Measurements from ENCODE around the gene CCDC187. TPM values are rescaled to one million over a fixed set of nuclear protein-coding genes. Genes with fewer than 3 reads are reported as not detected.
A peak's percentile ranks its signal among the peaks of the same experiment; 100 is the strongest.
"Not testable (repeated sequence)": the region's sequence is repeated elsewhere in the genome, so short reads cannot be mapped to it uniquely, and the experiment has no call there.

The CCDC187 gene
- total RNA-seq, 1 donor from 2014 or later = 6.6 TPM

- no peaks in the 10 kb centered on the region for H3K36me3 ChIP-seq
- intact Hi-C loops (cut with DNase I) = no loop called here
- DNase-seq (peak; percentile 88), ATAC-seq (peak; percentile 97)
- TF ChIP-seq, protein P1, sequence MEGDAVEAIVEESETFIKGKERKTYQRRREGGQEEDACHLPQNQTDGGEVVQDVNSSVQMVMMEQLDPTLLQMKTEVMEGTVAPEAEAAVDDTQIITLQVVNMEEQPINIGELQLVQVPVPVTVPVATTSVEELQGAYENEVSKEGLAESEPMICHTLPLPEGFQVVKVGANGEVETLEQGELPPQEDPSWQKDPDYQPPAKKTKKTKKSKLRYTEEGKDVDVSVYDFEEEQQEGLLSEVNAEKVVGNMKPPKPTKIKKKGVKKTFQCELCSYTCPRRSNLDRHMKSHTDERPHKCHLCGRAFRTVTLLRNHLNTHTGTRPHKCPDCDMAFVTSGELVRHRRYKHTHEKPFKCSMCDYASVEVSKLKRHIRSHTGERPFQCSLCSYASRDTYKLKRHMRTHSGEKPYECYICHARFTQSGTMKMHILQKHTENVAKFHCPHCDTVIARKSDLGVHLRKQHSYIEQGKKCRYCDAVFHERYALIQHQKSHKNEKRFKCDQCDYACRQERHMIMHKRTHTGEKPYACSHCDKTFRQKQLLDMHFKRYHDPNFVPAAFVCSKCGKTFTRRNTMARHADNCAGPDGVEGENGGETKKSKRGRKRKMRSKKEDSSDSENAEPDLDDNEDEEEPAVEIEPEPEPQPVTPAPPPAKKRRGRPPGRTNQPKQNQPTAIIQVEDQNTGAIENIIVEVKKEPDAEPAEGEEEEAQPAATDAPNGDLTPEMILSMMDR (IDR thresholded peaks at IDR 0.05) = peak; percentile 20
- no peaks in the 10 kb centered on the region for H3K27me3 ChIP-seq (ENCODE audit: low read depth)
- peaks cover 8% of the 10 kb centered on the region for H3K4me1 ChIP-seq
- peak overlapping the region; percentile 71 for H3K27ac ChIP-seq
- peak overlapping the region; percentile 64 for H3K4me3 ChIP-seq
- no peaks in the 10 kb centered on the region for H3K9me3 ChIP-seq
These were observed 36.4 kb downstream of the CCDC187 start for GRCh38 chr9:136267261-136268111.

GRCh38 chr9:136266641-136267040 lies 37.3 kb downstream of the CCDC187 start:
- intact Hi-C loops (cut with DNase I); H3K9me3 ChIP-seq: not testable (repeated sequence)

GRCh38 chr9:136265561-136266355 lies 38.1 kb downstream of the CCDC187 start:
- ATAC-seq = no peak
- no peaks in the 10 kb centered on the region for H3K27me3 ChIP-seq (ENCODE audit: low read depth)
- H3K4me3 ChIP-seq = no peak overlapping the region
- intact Hi-C loops (cut with DNase I) = no loop called here
- H3K36me3 ChIP-seq = no peaks in the 10 kb centered on the region
- H3K4me1 ChIP-seq = peaks cover 8% of the 10 kb centered on the region
- no peak for DNase-seq
- no peaks in the 10 kb centered on the region for H3K9me3 ChIP-seq
- H3K27ac ChIP-seq = no peak overlapping the region
- TF ChIP-seq, protein P1 (IDR thresholded peaks at IDR 0.05) = no peak

More at GRCh38 chr9:136266641-136267040, 37.3 kb downstream of the CCDC187 start:
- not testable (repeated sequence) for H3K27me3 ChIP-seq (ENCODE audit: low read depth); H3K4me1 ChIP-seq; ATAC-seq; DNase-seq; H3K27ac ChIP-seq; H3K36me3 ChIP-seq
- peak overlapping the region; percentile 64 for H3K4me3 ChIP-seq

- intact Hi-C loops (cut with DNase I) = no loop called here
- no peak for ATAC-seq
- Histone ChIP-seq H3K27ac (no peak overlapping the region), H3K4me3 (no peak overlapping the region), H3K4me1 (peaks cover 8% of the 10 kb centered on the region), H3K36me3 (no peaks in the 10 kb centered on the region), H3K27me3 (ENCODE audit: low read depth) (no peaks in the 10 kb centered on the region), H3K9me3 (no peaks in the 10 kb centered on the region)
- no peak for DNase-seq
- TF ChIP-seq, protein P1 (IDR thresholded peaks at IDR 0.05) = no peak
These were observed 39.2 kb downstream of the CCDC187 start for GRCh38 chr9:136264441-136265405.

DNA sequence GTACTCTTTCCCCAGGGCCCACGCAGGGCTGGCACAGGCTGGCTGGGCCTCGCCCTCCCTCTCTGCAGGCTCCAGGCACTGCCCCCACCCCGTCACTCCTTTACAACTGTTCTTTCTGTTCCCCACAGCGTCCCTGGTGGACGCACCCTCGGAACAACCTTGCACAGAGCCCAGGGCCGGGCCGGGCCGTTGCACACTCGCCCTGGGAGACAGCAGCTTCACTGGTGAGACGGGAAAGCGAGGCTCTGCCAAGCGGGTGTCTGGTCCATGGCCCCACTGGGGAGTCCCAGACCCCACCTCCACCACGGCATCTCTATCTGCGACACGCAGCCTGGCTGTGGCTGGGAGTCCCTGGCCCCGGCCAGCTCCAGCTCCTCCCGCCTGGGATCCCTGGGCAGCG lies 39.9 kb downstream of the CCDC187 start:
- ATAC-seq (no peak), DNase-seq (no peak)
- TF ChIP-seq, protein P1 (IDR thresholded peaks at IDR 0.05) = no peak
- Histone ChIP-seq H3K27me3 (ENCODE audit: low read depth) (no peaks in the 10 kb centered on the region), H3K4me1 (peaks cover 8% of the 10 kb centered on the region), H3K4me3 (no peak overlapping the region), H3K9me3 (no peaks in the 10 kb centered on the region), H3K36me3 (no peaks in the 10 kb centered on the region), H3K27ac (no peak overlapping the region)
- intact Hi-C loops (cut with DNase I) = no loop called here

All from lower lobe of right lung (tissue), 2 donors.